Activated T-cell treated with anti-CD3 and anti-CD28 coated beads, Interleukin-2, amount 50 U/mL, for 72 hours (primary cell): ENCODE data around the gene SLC4A1. TPM values are rescaled to one million over a fixed set of nuclear protein-coding genes. Genes with fewer than 3 reads are reported as not detected.
A peak's percentile ranks its signal among the peaks of the same experiment; 100 is the strongest.

Experiments
- ATAC-seq, 2 donors: fragments of 150-1000 bp; cut with Tn5 transposase; replicated peaks in 1 of 2; 2 replicates each; pipeline ENCODE4 v1.10.0; 2021; ENCODE audit warnings: moderate library complexity in 2 of 2, mild to moderate bottlenecking in 1 of 2
- DNase-seq, 2 donors: peaks; one replicate each; pipeline ENCODE4 v3.0.0; 2021 to 2022; ENCODE audit warnings: mixed read lengths in 1 of 2
- H3K27ac Mint-ChIP-seq: one replicate; pipeline ENCODE4 v1.8.0; 2022; ENCODE audit warnings: mild to moderate bottlenecking, moderate library complexity, mixed read lengths
- H3K27me3 Mint-ChIP-seq: one replicate; pipeline ENCODE4 v1.8.0; 2022; ENCODE audit warnings: low read depth, mixed read lengths
- H3K36me3 Mint-ChIP-seq, 2 donors: one replicate each; pipeline ENCODE4 v1.8.0; 2022; ENCODE audit warnings: mixed read lengths in 2 of 2, mild to moderate bottlenecking in 1 of 2; ENCODE audit not compliant: insufficient read depth in 2 of 2
- H3K4me1 Mint-ChIP-seq: one replicate; pipeline ENCODE4 v1.8.0; 2022; ENCODE audit warnings: low read depth, mixed read lengths
- H3K4me3 Mint-ChIP-seq, 2 donors: one replicate each; pipeline ENCODE4 v1.8.0; 2022; ENCODE audit warnings: mild to moderate bottlenecking in 2 of 2, mixed read lengths in 2 of 2, moderate library complexity in 2 of 2
- H3K9me3 Mint-ChIP-seq, 2 donors: one replicate each; pipeline ENCODE4 v1.8.0; 2022; ENCODE audit warnings: mixed read lengths in 2 of 2
- total RNA-seq, 2 donors: library from RNA; stranded (reverse); gene quantifications; one replicate each; pipeline ENCODE4 v1.2.3, GENCODE V29; 2022

The SLC4A1 gene
- total RNA-seq, 2 donors from 2014 or later = not detected

- no peaks in the 10 kb centered on the region for H3K9me3 Mint-ChIP-seq
- H3K36me3 Mint-ChIP-seq = peaks cover 0 to 2% of the 10 kb centered on the region in 2 donors
- ATAC-seq (peak in 1 of 2 donors; percentile 18), DNase-seq (no peak)
- peak overlapping the region in 1 of 2 donors; percentile 59 for H3K4me3 Mint-ChIP-seq
- peaks cover 26% of the 10 kb centered on the region for H3K27me3 Mint-ChIP-seq
- no peak overlapping the region for H3K27ac Mint-ChIP-seq
- peaks cover 6% of the 10 kb centered on the region for H3K4me1 Mint-ChIP-seq
Observed at GRCh38 chr17:44308865-44309264, 40.9 kb upstream of the SLC4A1 start.

GRCh38 chr17:44308320-44308818, 40.4 kb upstream of the SLC4A1 start, which contains the start of gene RUNDC3A:
RUNDC3A (plus strand) TSS chr17:44308601; CDS start chr17:44308833, 232 bp downstream.
- peak within 1 kb of the TSS; percentile 63 to 70 for H3K4me3 Mint-ChIP-seq
- DNase-seq = peak; percentile 87 to 88
- peak; percentile 88 to 91 for ATAC-seq
- H3K27me3 Mint-ChIP-seq = peaks cover 23% of the 10 kb centered on the region
- H3K36me3 Mint-ChIP-seq = peaks cover 0 to 2% of the 10 kb centered on the region in 2 donors
- no peaks in the 10 kb centered on the region for H3K9me3 Mint-ChIP-seq
- no peak within 1 kb of the TSS for H3K27ac Mint-ChIP-seq
- peaks cover 6% of the 10 kb centered on the region for H3K4me1 Mint-ChIP-seq

GRCh38 chr17:44307387-44308186, 39.7 kb upstream of the SLC4A1 start:
- peak; percentile 29 to 39 for ATAC-seq
- H3K27me3 Mint-ChIP-seq = peaks cover 23% of the 10 kb centered on the region
- no peak overlapping the region for H3K27ac Mint-ChIP-seq
- DNase-seq = no peak
- no peaks in the 10 kb centered on the region for H3K9me3 Mint-ChIP-seq
- peaks cover 6% of the 10 kb centered on the region for H3K4me1 Mint-ChIP-seq
- H3K36me3 Mint-ChIP-seq = peaks cover 0 to 2% of the 10 kb centered on the region in 2 donors
- H3K4me3 Mint-ChIP-seq = peak overlapping the region; percentile 4 to 70

GRCh38 chr17:44304651-44305050, 36.7 kb upstream of the SLC4A1 start:
- Mint-ChIP-seq H3K27ac (no peak overlapping the region), H3K36me3 (peaks cover 0 to 2% of the 10 kb centered on the region in 2 donors), H3K27me3 (peaks cover 23% of the 10 kb centered on the region), H3K9me3 (no peaks in the 10 kb centered on the region), H3K4me3 (no peak overlapping the region), H3K4me1 (peaks cover under 1% of the 10 kb centered on the region)
- no peak for ATAC-seq
- DNase-seq = no peak

GRCh38 chr17:44297975-44298374, 30.0 kb upstream of the SLC4A1 start:
- Mint-ChIP-seq H3K36me3 (no peaks in the 10 kb centered on the region), H3K27ac (no peak overlapping the region)

GRCh38 chr17:44293509-44294226, 25.7 kb upstream of the SLC4A1 start:
- H3K36me3 Mint-ChIP-seq = no peaks in the 10 kb centered on the region
- ATAC-seq (peak in 1 of 2 donors; percentile 53), DNase-seq (no peak)
- peaks cover 5% of the 10 kb centered on the region for H3K4me1 Mint-ChIP-seq
- peaks cover 3% of the 10 kb centered on the region for H3K27me3 Mint-ChIP-seq
- no peak overlapping the region for H3K27ac Mint-ChIP-seq
- H3K4me3 Mint-ChIP-seq = no peak overlapping the region
- H3K9me3 Mint-ChIP-seq = no peaks in the 10 kb centered on the region

More at GRCh38 chr17:44297975-44298374, 30.0 kb upstream of the SLC4A1 start:
- Mint-ChIP-seq H3K9me3 (no peaks in the 10 kb centered on the region), H3K27me3 (no peaks in the 10 kb centered on the region), H3K4me3 (no peak overlapping the region), H3K4me1 (peaks cover 5% of the 10 kb centered on the region)
- ATAC-seq = no peak
- no peak for DNase-seq

GRCh38 chr17:44287651-44288050, 19.7 kb upstream of the SLC4A1 start:
- DNase-seq (no peak), ATAC-seq (no peak)
- H3K27me3 Mint-ChIP-seq = peaks cover 14% of the 10 kb centered on the region
- no peaks in the 10 kb centered on the region for H3K4me1 Mint-ChIP-seq
- H3K27ac Mint-ChIP-seq = no peak overlapping the region
- no peaks in the 10 kb centered on the region for H3K9me3 Mint-ChIP-seq
- H3K4me3 Mint-ChIP-seq = no peak overlapping the region
- no peaks in the 10 kb centered on the region for H3K36me3 Mint-ChIP-seq

GRCh38 chr17:44284024-44284400, 16.1 kb upstream of the SLC4A1 start:
- peaks cover 14% of the 10 kb centered on the region for H3K27me3 Mint-ChIP-seq
- H3K27ac Mint-ChIP-seq = no peak overlapping the region
- H3K36me3 Mint-ChIP-seq = no peaks in the 10 kb centered on the region
- DNase-seq (no peak), ATAC-seq (no peak)
- H3K4me3 Mint-ChIP-seq = no peak overlapping the region
- peaks cover 11% of the 10 kb centered on the region for H3K4me1 Mint-ChIP-seq
- no peaks in the 10 kb centered on the region for H3K9me3 Mint-ChIP-seq

GRCh38 chr17:44283344-44284023, 15.5 kb upstream of the SLC4A1 start:
- DNase-seq (no peak), ATAC-seq (no peak)
- Mint-ChIP-seq H3K27ac (no peak overlapping the region), H3K36me3 (no peaks in the 10 kb centered on the region), H3K4me3 (no peak overlapping the region), H3K4me1 (peaks cover 11% of the 10 kb centered on the region), H3K27me3 (peaks cover 9% of the 10 kb centered on the region), H3K9me3 (no peaks in the 10 kb centered on the region)

GRCh38 chr17:44282264-44282663, 14.3 kb upstream of the SLC4A1 start:
- H3K4me1 Mint-ChIP-seq = peaks cover 11% of the 10 kb centered on the region

GRCh38 chr17:44281570-44281969, 13.6 kb upstream of the SLC4A1 start:
- Mint-ChIP-seq H3K36me3 (no peaks in the 10 kb centered on the region), H3K27ac (no peak overlapping the region), H3K9me3 (no peaks in the 10 kb centered on the region), H3K4me3 (no peak overlapping the region), H3K4me1 (peaks cover 11% of the 10 kb centered on the region), H3K27me3 (no peaks in the 10 kb centered on the region)
- ATAC-seq (no peak), DNase-seq (no peak)

More at GRCh38 chr17:44282264-44282663, 14.3 kb upstream of the SLC4A1 start:
- Mint-ChIP-seq H3K9me3 (no peaks in the 10 kb centered on the region), H3K27ac (no peak overlapping the region), H3K27me3 (no peaks in the 10 kb centered on the region), H3K36me3 (no peaks in the 10 kb centered on the region), H3K4me3 (no peak overlapping the region)
- DNase-seq (no peak), ATAC-seq (no peak)

GRCh38 chr17:44280392-44280937, 12.5 kb upstream of the SLC4A1 start:
- Mint-ChIP-seq H3K27ac (no peak overlapping the region), H3K4me3 (no peak overlapping the region), H3K9me3 (no peaks in the 10 kb centered on the region)

More at GRCh38 chr17:44280392-44280937, 12.5 kb upstream of the SLC4A1 start:
- H3K4me1 Mint-ChIP-seq = peaks cover 11% of the 10 kb centered on the region
- ATAC-seq (no peak), DNase-seq (no peak)
- no peaks in the 10 kb centered on the region for H3K36me3 Mint-ChIP-seq
- H3K27me3 Mint-ChIP-seq = no peaks in the 10 kb centered on the region
